Neural progenitor cell (in vitro differentiated cells): ENCODE measurements around the gene TEX26.

Experiments used
- CTCF ChIP-seq: fragments of 200-600 bp; sonication (generic); IDR thresholded peaks from 2 replicates; pipeline ENCODE4 v1.5.1; 2017; ENCODE audit warnings: antibody characterized with exemption, mild to moderate bottlenecking
- EZH2 ChIP-seq: fragments of 200-600 bp; sonication (generic); IDR thresholded peaks from 2 replicates; pipeline ENCODE4 v1.6.1; 2017; ENCODE audit warnings: antibody characterized with exemption, mild to moderate bottlenecking, moderate library complexity

GRCh38 chr13:31015199-31015598 lies 82.7 kb downstream of the TEX26 start:
- TF ChIP-seq EZH2 = no peak
- TF ChIP-seq CTCF = no peak
